Epithelial cell of proximal tubule (primary cell): ENCODE measurements around the gene RPS19. TPM values are rescaled to one million over a fixed set of nuclear protein-coding genes. Genes with fewer than 3 reads are reported as not detected.

Experiments used
- DNase-seq: peaks from one replicate; pipeline ENCODE4 v3.0.0-alpha.2; 2011; ENCODE audit warnings: low read depth
- H3K4me3 ChIP-seq: 2 replicates; pipeline ENCODE4 v1.5.1; 2011; ENCODE audit warnings: low read depth, mild to moderate bottlenecking, low read length
- total RNA-seq: library from RNA; depleted of rRNA; stranded (reverse); fragments of >200 nt; gene quantifications from 2 replicates; pipeline ENCODE4 v1.2.3, GENCODE V29; 2015
- TF ChIP-seq, protein P1 (sequence below): conservative IDR thresholded peaks from 2 replicates; pipeline ENCODE4 v1.5.1; 2012; ENCODE audit warnings: low read depth, mild to moderate bottlenecking, low read length

RPS19 gene
- total RNA-seq, 1 donor from 2014 or later, result 1,845 TPM

GRCh38 chr19:41821003-41821735 lies 38.9 kb upstream of the RPS19 start:
- DNase-seq, result peak; percentile 6
- TF ChIP-seq, protein P1, sequence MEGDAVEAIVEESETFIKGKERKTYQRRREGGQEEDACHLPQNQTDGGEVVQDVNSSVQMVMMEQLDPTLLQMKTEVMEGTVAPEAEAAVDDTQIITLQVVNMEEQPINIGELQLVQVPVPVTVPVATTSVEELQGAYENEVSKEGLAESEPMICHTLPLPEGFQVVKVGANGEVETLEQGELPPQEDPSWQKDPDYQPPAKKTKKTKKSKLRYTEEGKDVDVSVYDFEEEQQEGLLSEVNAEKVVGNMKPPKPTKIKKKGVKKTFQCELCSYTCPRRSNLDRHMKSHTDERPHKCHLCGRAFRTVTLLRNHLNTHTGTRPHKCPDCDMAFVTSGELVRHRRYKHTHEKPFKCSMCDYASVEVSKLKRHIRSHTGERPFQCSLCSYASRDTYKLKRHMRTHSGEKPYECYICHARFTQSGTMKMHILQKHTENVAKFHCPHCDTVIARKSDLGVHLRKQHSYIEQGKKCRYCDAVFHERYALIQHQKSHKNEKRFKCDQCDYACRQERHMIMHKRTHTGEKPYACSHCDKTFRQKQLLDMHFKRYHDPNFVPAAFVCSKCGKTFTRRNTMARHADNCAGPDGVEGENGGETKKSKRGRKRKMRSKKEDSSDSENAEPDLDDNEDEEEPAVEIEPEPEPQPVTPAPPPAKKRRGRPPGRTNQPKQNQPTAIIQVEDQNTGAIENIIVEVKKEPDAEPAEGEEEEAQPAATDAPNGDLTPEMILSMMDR, result peak; percentile 77
- no peak overlapping the region for H3K4me3 ChIP-seq

GRCh38 chr19:41837981-41838708 lies 21.9 kb upstream of the RPS19 start:
- H3K4me3 ChIP-seq, result no peak overlapping the region
- TF ChIP-seq, protein P1, result no peak
- no peak for DNase-seq

DNA sequence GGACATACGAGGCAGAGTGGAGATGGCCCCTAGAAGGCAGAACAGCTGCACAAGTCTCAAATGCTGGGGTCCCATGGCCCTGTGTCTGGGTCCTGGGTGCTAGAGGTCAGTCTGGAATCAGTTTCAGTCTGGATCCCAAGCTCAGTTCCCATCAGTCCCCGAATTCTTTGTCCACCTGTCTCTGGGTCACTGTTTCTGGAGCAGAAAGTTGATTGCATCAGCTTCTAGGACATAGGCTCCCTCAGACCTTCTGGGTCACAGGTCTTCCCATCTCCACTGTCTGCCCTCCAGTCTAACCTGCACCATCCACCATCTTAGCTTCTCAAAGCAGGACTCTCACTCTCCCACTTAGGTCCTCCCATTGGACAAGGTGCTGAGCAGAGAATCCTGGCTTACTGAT lies 20.8 kb upstream of the RPS19 start:
- no peak for DNase-seq
- H3K4me3 ChIP-seq, result no peak overlapping the region
- TF ChIP-seq, protein P1, result no peak

DNA sequence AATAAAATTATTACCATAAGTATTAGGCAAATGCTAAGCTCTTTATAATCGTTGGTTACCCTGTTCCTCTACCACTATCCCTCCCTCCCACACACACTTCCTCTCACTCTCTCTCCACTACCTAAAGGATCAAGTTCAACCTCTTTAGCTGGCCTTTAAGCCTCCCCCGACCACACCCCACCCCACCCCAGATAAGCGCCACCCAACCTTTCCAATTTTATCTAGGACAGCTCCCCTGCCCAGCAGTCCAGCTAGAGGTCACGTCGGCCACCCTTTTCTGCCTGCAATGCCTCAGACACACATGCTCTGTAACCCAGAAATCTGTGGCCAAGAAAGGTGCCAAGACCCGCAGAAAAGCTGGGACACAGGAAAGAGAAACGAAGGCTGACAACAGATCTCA lies 16.7 kb upstream of the RPS19 start:
- no peak overlapping the region for H3K4me3 ChIP-seq
- no peak for DNase-seq
- TF ChIP-seq, protein P1, result no peak

GRCh38 chr19:41844601-41845000 lies 15.5 kb upstream of the RPS19 start, which contains the start of gene LYPD4:
Gene LYPD4, minus strand, starts transcription at chr19:41844683. Its CDS starts 5,398 bp downstream, at chr19:41839285.
- no peak for DNase-seq
- H3K4me3 ChIP-seq, result no peak within 1 kb of the TSS
- TF ChIP-seq, protein P1, result no peak

DNA sequence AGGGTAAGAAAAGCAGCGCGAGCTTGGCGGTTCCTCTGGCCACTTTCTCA lies 15.2 kb upstream of the RPS19 start, which contains the start of gene DMRTC2:
TSS of gene DMRTC2 (plus strand) at position 42 of the 50 bp plus-strand sequence. CDS start 2,387 bp downstream, outside the sequence.
- TF ChIP-seq, protein P1, result no peak
- no peak within 1 kb of the TSS for H3K4me3 ChIP-seq
- DNase-seq, result no peak

DNA sequence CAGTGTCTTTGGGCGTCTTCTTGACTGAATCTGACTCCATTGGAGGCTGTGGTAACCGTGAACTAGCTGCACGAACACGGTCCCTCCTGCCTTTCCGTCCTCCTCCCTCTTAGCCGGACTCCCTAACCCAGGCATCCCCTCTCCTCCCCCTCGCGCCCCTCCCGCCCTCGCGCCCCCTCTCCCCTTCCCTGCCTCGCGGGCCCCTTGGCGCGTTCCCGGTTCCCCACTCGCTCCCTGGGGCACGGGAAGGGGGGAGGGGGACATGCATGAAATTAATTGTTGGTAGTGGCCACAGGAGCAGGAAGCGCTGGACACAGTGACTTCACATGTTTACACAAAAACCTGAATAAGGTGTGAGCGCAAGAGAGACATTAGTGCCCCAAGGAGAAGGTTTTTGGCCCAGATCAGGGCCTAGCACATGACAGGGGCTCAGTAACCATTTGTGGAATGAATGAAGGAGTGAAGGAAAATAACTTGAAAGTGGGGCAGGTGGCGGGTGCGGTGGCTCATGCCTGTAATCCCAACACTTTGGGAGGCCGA lies 14.9 kb upstream of the RPS19 start:
- DNase-seq, result no peak
- TF ChIP-seq, protein P1, result no peak

More for the DNA sequence above, 14.9 kb upstream of the RPS19 start:
- H3K4me3 ChIP-seq, result no peak overlapping the region
